Measurements from ENCODE around the gene MED25.

GRCh38 chr19:49857838-49858087 lies 39.7 kb downstream of the MED25 start:
- no peak for TF ChIP-seq OSR1 (CRISPR knock-in tag; IDR thresholded peaks at IDR 0.05)
- TF ChIP-seq TOX (CRISPR knock-in tag; IDR thresholded peaks at IDR 0.05; ENCODE audit: borderline replicate concordance), result no peak
- TF ChIP-seq PPARA (CRISPR knock-in tag; IDR thresholded peaks at IDR 0.05; ENCODE audit: borderline replicate concordance), result no peak
- TF ChIP-seq ZNF8 (CRISPR knock-in tag; IDR thresholded peaks at IDR 0.05), result no peak
- TF ChIP-seq RARB (CRISPR knock-in tag; IDR thresholded peaks at IDR 0.05), result no peak
